Measurements from ENCODE around the gene URAD. TPM values are rescaled to one million over a fixed set of nuclear protein-coding genes. Genes with fewer than 3 reads are reported as not detected.

URAD gene
- total RNA-seq, 1 experiment from 2014 or later: not detected

DNA sequence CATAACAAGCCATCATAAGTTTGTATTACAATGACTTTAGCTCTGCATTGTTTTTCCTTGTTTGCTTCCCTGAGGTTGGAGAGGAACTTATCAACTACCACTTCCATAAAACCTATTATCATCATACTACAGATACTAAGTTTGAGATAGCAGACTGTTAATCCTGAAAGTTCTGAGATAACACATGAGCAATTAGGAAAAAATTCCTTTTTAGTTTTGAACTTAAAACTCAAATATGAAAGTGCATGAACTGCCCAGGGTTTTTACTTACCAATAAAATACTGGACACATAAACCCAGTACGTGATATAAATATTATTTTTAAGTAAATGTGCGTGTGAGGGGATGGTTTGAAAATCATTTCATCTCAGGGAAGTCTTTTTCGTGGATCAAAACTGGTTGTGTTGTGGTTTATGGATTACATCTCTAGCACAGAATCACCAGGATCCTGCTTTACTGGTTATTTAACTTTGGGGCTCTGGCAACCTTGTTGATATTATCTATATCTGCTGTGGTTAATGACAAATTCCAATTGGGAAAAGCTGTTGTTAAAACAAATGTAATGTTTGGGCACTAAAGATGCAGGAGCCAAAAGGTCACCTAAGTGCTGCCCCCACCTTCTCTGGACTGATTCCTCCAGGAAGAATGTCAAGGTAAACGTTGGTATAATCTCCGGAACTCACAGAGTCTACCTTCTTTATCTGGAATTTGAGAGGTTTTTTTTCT is 31.8 kb downstream of the URAD start:
- no peak for DNase-seq (ENCODE audit: low read depth)

DNA sequence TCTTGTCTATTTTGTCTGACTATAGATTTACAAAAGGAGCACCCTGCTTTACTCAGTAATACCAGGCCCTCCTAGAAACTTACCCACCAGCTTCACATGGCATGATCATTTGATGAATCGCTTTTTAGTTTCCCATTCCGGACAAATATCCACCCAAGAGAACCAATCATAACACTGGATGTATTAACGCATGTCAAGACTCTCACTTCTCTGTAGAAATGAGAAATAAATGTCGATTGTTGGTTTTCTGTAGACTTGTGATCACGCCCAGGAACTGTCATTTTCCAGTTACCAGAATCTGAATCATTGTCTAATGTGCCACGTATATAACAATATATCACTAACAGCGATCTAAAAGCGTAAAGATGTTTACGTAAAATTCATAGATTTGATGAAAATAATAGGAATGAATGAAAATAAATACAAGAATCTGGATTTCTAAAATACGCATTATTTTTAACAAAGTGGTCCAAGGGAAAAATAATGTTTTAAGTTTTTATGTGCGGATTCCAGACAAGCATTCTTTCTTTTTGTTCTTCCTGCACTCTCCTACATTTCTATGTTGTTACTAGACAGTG is 33.4 kb downstream of the URAD start:
- no peak for DNase-seq (ENCODE audit: low read depth)

DNA sequence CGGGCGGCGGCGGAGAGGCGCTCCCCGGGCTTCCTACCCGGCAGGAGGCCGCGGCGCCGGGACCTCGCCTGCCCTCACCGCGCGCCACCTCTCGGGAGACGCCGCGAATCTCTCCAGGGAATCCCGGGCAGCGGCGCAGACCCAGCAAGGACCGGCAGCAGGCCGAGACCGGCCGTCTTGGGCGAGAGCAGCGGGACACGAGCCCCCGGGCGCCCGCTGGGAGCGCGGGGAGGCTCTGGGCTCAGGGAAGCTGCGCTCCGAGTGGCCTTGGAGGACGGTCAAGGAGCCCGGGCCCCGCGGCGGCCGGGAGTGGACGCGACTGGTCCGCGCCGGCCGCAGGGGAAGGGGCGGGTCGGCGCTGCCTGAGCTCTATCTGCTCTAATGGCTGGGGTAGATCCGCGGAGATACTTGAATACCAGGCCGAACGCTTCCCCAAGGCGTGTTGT is 34.1 kb downstream of the URAD start:
- DNase-seq (ENCODE audit: low read depth): no peak

DNA sequence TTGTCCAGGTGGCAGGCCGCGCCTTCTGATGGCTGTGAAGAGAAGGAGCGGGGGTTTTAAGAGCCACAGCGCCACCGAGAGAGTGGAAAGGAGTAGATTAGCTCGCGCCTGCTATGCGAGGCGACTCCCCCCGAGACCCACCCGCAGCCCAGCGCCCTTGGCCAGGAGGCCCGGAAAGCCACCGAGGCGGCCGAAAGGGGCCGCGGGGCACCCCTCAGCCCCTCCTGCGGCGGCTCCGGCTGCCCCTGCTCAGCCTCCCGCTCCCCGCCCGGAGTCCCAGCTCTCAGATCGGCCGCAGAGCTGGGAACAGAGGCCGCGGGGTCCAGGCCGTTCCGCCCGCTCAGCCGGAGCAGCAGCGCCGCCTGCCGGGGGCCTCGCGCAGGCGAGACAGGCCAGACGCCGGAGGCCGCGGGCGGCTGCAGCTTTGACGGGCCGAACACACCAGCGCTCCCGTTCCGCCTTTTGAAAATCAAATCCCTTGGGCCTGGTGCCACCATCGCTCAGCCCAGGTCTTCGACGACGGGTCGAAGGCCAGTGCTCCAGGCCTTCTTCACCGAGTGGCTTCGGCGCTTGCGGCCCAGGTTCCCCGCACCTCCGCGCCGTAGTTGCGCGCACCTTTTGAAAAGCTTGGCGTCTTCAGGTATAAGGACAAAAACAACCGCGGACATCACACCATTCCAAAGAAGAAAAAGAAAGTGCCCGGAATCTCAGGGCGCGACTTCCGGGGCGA is 34.7 kb downstream of the URAD start:
- DNase-seq (ENCODE audit: low read depth): peak; percentile 86

DNA sequence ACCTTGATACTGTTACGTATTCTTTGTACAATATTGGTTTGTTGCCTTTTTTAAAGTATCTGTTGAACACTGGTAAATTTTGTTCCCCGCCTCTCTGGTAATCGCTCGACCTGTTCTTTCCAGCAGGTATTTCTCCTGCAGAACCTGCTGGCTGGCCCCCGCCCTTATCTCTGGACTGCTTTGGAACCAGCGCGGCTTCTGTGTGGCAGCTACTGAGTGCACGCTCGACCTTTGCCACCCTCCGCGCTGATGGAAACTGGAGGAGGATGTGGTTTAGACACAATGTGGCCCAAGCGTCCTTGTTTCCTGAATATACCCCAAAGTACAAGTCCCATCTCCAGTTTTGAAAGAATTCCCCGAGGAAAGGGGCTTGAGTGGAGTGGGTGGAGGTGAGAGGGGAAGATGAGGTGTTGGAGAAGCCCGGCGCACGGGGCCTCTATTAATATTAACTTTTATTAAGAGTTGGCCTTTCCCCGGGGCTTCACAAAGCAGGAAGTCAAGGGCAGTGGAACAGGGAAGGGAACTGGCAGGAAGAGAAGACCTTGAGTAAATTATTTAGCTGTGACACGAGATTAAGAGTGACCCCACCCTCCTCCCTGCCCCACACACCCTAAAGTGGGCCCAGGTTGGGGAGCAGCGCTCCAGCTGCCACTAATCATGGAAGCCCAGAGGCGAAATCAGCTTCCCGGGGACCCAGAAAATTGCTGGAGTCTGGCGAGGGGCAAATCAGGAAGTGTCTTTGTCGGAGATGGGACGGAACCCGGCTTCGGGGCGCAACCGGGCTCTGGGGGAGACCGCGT is 35.4 kb downstream of the URAD start:
- no peak for DNase-seq (ENCODE audit: low read depth)

DNA sequence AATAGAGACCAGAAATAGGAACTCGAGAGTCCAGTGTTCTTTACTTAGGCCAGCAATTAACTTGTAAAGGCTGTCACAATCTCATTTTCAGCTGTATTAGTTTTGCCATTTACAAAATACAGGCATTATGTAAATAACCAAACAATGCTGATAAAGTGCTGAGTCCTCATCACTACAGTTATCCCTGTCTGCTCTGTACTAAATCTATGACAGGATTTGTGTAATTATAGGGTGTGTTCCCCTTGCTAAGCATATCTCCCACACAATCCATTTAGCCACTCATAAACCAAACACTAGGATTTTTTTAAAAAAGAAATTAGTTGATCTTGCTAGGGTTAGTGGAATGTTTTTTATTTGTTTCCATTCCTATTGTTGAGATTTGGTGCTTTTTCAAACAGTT is 45.5 kb downstream of the URAD start:
- no peak for DNase-seq (ENCODE audit: low read depth)

DNA sequence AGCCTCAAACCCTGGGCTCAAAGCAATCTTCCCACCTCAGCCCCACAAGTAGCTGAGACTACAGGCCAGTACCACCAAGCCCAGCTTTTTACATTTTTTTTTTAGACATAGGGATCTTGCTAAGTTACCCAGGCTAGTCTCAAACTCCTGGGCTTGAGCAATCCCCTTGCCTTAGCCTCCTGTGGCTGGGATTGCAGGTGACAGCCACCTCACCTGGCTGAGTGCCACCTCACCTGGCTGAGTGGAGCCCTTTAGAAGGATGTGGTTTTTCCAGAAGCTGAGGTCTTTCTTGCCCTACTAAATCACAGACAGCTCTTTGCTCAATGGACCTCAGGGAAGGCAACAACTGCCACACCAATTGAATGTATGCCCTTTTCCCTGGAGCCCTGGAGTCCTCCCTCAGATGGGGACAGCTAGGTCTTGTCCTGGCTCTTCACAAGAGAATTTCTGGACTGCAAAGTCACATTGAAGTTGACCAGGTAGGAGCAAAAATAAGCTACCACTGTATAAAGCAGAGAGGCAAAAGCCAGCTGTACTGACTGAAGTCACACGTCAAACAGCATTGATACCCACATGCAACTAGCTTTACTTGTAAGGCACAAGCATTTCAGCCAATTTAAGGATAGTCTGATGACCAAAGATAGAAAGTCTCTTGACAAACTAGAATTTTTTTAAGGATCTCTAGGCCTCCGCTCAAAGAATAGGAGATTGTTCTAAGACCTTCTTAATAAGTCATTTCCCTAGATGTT is 54.7 kb downstream of the URAD start:
- DNase-seq (ENCODE audit: low read depth): no peak

DNA sequence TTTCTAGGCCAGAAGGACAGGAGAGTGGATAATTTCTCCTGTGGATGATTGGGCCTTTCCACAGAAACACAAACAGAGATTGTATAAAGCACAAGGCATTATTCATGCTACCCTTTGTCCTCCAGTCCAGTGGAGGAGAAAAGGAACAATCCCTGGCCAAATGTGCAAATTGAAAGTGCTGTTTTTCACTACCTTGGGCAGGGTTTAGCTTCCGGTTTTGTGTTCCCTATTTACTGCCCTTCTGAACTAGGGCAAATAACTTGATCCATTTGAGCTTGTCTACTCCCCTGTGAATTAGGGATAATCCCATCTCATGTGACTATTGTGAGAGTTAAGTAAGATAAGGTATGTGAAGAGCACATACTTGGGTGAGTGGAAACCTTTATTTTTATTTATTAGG is 55.4 kb downstream of the URAD start:
- DNase-seq (ENCODE audit: low read depth): no peak

DNA sequence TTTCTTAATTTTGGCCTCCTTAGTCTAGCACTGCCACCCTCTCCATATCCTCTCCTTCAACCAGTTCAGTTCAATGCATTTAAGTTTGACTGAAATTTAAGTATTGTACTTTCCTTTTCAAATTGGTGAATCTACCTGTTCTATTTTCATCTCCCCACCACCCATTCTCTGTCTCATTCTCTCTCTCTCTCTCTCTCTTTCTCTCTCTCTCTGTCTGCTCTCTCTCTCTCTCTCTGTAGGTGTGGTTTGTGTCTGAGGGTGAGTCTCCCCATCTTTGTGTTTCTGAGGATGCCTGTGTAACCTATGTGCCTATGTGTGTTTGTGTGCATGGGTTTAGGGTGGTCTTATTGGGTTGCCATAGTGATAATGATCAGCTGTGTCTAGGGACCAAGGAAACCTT is 58.6 kb downstream of the URAD start:
- DNase-seq (ENCODE audit: low read depth): no peak

DNA sequence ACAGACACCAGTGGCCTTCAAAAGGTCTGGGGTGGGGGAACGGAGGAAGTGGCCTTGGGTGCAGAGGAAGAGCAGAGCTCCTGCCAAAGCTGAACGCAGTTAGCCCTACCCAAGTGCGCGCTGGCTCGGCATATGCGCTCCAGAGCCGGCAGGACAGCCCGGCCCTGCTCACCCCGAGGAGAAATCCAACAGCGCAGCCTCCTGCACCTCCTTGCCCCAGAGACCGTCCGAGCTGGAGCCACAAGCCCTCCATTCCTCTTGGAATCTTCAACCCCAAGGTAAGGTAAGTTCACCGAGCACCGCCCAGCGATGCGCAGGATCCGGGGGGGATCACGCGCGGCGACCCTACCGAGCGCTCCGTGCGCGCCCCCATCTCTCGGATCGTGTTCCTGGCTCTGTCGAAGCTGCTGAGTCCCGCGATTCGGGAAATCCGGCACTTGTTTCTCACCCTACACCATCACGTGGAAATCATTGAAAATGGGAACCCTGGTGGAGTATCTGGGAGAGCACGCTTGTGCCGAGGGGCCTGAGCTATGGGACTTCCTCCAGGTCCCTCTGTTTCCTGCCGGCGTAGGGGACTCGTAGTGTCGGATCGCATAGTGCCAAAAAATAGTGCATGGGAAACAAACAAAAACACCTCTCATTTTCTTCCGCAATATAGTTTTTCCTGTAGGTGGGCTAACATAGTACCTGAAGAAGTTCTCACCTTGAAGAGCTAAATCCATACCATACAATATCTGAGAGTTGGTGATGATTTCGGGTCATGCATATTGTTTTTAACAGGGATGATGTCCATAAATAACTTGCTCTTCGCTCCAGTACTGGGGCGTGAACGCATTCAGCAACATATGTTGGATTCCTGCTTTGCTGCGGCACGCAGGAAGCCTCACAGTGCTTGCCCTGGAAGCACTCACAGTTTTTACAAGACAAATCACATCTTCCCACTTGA is 59.4 kb downstream of the URAD start:
- DNase-seq (ENCODE audit: low read depth): no peak

DNA sequence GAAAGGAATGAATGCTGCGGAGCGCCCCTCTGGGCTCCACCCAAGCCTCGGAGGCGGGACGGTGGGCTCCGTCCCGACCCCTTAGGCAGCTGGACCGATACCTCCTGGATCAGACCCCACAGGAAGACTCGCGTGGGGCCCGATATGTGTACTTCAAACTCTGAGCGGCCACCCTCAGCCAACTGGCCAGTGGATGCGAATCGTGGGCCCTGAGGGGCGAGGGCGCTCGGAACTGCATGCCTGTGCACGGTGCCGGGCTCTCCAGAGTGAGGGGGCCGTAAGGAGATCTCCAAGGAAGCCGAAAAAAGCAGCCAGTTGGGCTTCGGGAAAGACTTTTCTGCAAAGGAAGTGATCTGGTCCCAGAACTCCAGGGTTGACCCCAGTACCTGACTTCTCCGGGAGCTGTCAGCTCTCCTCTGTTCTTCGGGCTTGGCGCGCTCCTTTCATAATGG is 60.1 kb downstream of the URAD start:
- no peak for DNase-seq (ENCODE audit: low read depth)

Other genes with a start within 250 kb of the URAD start
- not detected in 2 replicates for gene GSX1, start 196.2 kb downstream of the URAD start, total RNA-seq (2014; rRNA removed; shearing (Covaris generic))
- gene PDX1, start 68.7 kb downstream of the URAD start, total RNA-seq (2014; rRNA removed; shearing (Covaris generic)): not detected in 2 replicates
- gene CDX2, start 19.4 kb downstream of the URAD start, total RNA-seq (2014; rRNA removed; shearing (Covaris generic)): not detected in 2 replicates
- gene FLT3, start 111.9 kb upstream of the URAD start, total RNA-seq (2014; rRNA removed; shearing (Covaris generic)): 1.0 and 1.8 TPM in 2 replicates
- 3.6 and 8.2 TPM in 2 replicates for gene PAN3, start 149.9 kb upstream of the URAD start, total RNA-seq (2014; rRNA removed; shearing (Covaris generic))

Data from Daoy (cell line).